ENCODE results near the gene PLSCR1.

DNA sequence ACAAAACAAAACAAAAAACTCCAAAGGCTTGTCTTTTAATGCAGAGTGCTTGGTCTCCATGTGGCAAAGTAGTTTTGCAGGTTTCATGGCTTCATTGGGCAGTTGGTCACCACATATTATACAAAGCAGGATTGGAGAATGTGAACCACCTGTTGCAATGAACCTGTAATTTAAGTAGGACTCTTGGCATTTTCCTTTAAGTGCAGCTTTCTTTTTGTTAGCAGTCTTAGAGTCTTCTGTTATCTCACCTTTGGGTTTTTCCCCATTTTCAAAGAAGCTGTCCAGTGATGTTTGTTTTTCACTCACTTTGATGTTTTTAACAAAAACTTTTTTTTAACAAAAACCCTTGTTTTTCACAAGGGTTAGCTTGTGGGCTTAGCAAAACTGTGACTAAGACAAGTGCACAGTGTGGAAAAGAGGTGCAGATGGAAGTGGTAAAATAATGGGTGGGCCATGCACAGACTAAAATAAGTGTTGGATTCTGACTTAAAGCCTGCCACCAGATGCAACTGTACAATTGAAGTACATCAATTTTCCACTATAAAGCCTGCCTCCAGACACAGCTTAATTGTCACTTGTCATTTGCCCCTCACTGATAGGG lies 2.9 kb upstream of the PLSCR1 start:
- TF ChIP-seq, protein P1, sequence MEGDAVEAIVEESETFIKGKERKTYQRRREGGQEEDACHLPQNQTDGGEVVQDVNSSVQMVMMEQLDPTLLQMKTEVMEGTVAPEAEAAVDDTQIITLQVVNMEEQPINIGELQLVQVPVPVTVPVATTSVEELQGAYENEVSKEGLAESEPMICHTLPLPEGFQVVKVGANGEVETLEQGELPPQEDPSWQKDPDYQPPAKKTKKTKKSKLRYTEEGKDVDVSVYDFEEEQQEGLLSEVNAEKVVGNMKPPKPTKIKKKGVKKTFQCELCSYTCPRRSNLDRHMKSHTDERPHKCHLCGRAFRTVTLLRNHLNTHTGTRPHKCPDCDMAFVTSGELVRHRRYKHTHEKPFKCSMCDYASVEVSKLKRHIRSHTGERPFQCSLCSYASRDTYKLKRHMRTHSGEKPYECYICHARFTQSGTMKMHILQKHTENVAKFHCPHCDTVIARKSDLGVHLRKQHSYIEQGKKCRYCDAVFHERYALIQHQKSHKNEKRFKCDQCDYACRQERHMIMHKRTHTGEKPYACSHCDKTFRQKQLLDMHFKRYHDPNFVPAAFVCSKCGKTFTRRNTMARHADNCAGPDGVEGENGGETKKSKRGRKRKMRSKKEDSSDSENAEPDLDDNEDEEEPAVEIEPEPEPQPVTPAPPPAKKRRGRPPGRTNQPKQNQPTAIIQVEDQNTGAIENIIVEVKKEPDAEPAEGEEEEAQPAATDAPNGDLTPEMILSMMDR (conservative IDR thresholded peaks at IDR 0.05 in 1 of 2, IDR thresholded peaks at IDR 0.05 in 1 of 2; ENCODE audit: extremely low read depth in 1 of 2, insufficient read depth in 1 of 2, low read depth in 1 of 2, low read length in 2 of 2), result no peak
- no peak for TF ChIP-seq EZH2 (IDR thresholded peaks at IDR 0.05; ENCODE audit: borderline replicate concordance, low read length)
